GM12878 (cell line): ENCODE results near the gene ABCB8.

Source experiments
- BACH1 ChIP-seq: fragments of 450-650 bp; IDR thresholded peaks from 2 replicates; pipeline ENCODE4 v1.6.1; 2017; ENCODE audit warnings: mild to moderate bottlenecking, borderline replicate concordance
- BHLHE40 ChIP-seq, 2 experiments: fragments of 450-650 bp in 1 of 2; IDR thresholded peaks; 2 replicates each; pipeline ENCODE4 v1.6.1; 2011 to 2017; ENCODE audit warnings: low read depth in 2 of 2, borderline replicate concordance in 1 of 2, improper control_type of control experiment in 1 of 2, low read length in 1 of 2, mild to moderate bottlenecking in 1 of 2
- HDAC6 ChIP-seq: fragments of 200-600 bp; sonication (generic); IDR thresholded peaks from one replicate; pipeline ENCODE4 v1.8.0; 2017; ENCODE audit warnings: antibody characterized with exemption; ENCODE audit not compliant: unreplicated experiment
- NR2C2 ChIP-seq: IDR thresholded peaks from 2 replicates; pipeline ENCODE4 v1.6.1; 2011; ENCODE audit warnings: borderline replicate concordance, low read depth; ENCODE audit not compliant: control insufficient read depth, insufficient read length
- POLR2A ChIP-seq: IDR thresholded peaks from 2 replicates; pipeline ENCODE4 v1.6.1; 2011; ENCODE audit warnings: low read depth, mild to moderate bottlenecking, low read length

DNA sequence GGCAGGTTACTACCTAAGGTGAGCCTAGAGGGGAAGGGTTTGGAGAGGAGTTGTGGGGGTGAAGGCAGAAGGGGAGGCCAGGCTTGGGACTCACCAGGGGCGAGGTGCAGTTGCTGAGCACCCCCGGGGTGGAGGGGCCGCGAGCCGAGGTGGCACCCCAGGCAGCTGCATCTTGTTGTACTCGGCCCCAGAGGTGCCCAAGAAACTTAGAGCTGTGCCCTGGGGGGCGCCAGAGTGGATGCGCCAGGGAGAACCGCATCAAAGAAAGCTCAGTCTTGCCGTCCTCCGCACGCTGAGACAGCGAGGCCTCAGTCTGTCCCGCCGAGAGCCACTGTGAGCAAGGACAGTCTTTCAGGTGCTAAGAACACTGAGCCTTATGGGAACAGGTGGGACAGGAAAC is 11.3 kb upstream of the ABCB8 start:
- TF ChIP-seq HDAC6: no peak
- no peak for TF ChIP-seq BHLHE40 (IDR thresholded peaks at IDR 0.05; ENCODE audit: borderline replicate concordance in 1 of 2, low read depth in 2 of 2, low read length in 1 of 2)
- no peak for TF ChIP-seq BACH1
- no peak for TF ChIP-seq POLR2A
- no peak for TF ChIP-seq NR2C2
